ENCODE results near the gene RNPEPL1. TPM values are rescaled to one million over a fixed set of nuclear protein-coding genes. Genes with fewer than 3 reads are reported as not detected.

The RNPEPL1 gene
- total RNA-seq, 2 donors from 2014 or later = 74.0 to 77.3 TPM

GRCh38 chr2:240588669-240589068, 20.4 kb downstream of the RNPEPL1 start:
- ATAC-seq (replicated peaks in 1 of 2) = no peak

GRCh38 chr2:240589375-240589774, 21.1 kb downstream of the RNPEPL1 start:
- Mint-ChIP-seq H3K36me3 (ENCODE audit: insufficient read depth in 2 of 2) (no peaks in the 10 kb centered on the region), H3K9me3 (no peaks in the 10 kb centered on the region), H3K27ac (no peak overlapping the region), H3K4me1 (ENCODE audit: low read depth) (peaks cover 28% of the 10 kb centered on the region), H3K4me3 (no peak overlapping the region), H3K27me3 (ENCODE audit: low read depth) (no peaks in the 10 kb centered on the region)
- DNase-seq (no peak), ATAC-seq (replicated peaks in 1 of 2) (no peak)

More at GRCh38 chr2:240588669-240589068, 20.4 kb downstream of the RNPEPL1 start:
- Mint-ChIP-seq H3K9me3 (no peaks in the 10 kb centered on the region), H3K4me1 (ENCODE audit: low read depth) (peaks cover 33% of the 10 kb centered on the region), H3K36me3 (ENCODE audit: insufficient read depth in 2 of 2) (no peaks in the 10 kb centered on the region), H3K4me3 (peak overlapping the region; percentile 76 to 95), H3K27ac (peak overlapping the region; percentile 26), H3K27me3 (ENCODE audit: low read depth) (no peaks in the 10 kb centered on the region)
- no peak for DNase-seq

- DNase-seq = no peak
- Mint-ChIP-seq H3K27ac (no peak overlapping the region), H3K9me3 (no peaks in the 10 kb centered on the region), H3K4me1 (ENCODE audit: low read depth) (peaks cover 22% of the 10 kb centered on the region), H3K36me3 (ENCODE audit: insufficient read depth in 2 of 2) (no peaks in the 10 kb centered on the region), H3K4me3 (no peak overlapping the region), H3K27me3 (ENCODE audit: low read depth) (no peaks in the 10 kb centered on the region)
- no peak for ATAC-seq (replicated peaks in 1 of 2)
Observed at GRCh38 chr2:240589850-240590525, 21.7 kb downstream of the RNPEPL1 start.

- no peak overlapping the region for H3K4me3 Mint-ChIP-seq
- no peaks in the 10 kb centered on the region for H3K9me3 Mint-ChIP-seq
- no peak overlapping the region for H3K27ac Mint-ChIP-seq
- no peak for DNase-seq
- ATAC-seq (replicated peaks in 1 of 2) = no peak
- no peaks in the 10 kb centered on the region for H3K36me3 Mint-ChIP-seq (ENCODE audit: insufficient read depth in 2 of 2)
- H3K4me1 Mint-ChIP-seq (ENCODE audit: low read depth) = peaks cover 21% of the 10 kb centered on the region
- H3K27me3 Mint-ChIP-seq (ENCODE audit: low read depth) = no peaks in the 10 kb centered on the region
Observed at GRCh38 chr2:240590681-240591111, 22.4 kb downstream of the RNPEPL1 start.

GRCh38 chr2:240591226-240591625, 22.9 kb downstream of the RNPEPL1 start:
- H3K9me3 Mint-ChIP-seq = no peaks in the 10 kb centered on the region
- no peak for ATAC-seq (replicated peaks in 1 of 2)

GRCh38 chr2:240591784-240592183, 23.5 kb downstream of the RNPEPL1 start:
- peaks cover 21% of the 10 kb centered on the region for H3K4me1 Mint-ChIP-seq (ENCODE audit: low read depth)
- no peak overlapping the region for H3K4me3 Mint-ChIP-seq
- H3K27ac Mint-ChIP-seq = no peak overlapping the region
- no peaks in the 10 kb centered on the region for H3K27me3 Mint-ChIP-seq (ENCODE audit: low read depth)
- ATAC-seq (replicated peaks in 1 of 2) = no peak
- DNase-seq = no peak
- H3K36me3 Mint-ChIP-seq (ENCODE audit: insufficient read depth in 2 of 2) = no peaks in the 10 kb centered on the region
- H3K9me3 Mint-ChIP-seq = no peaks in the 10 kb centered on the region

More at GRCh38 chr2:240591226-240591625, 22.9 kb downstream of the RNPEPL1 start:
- H3K27ac Mint-ChIP-seq = no peak overlapping the region
- H3K36me3 Mint-ChIP-seq (ENCODE audit: insufficient read depth in 2 of 2) = no peaks in the 10 kb centered on the region
- DNase-seq = no peak
- peaks cover 21% of the 10 kb centered on the region for H3K4me1 Mint-ChIP-seq (ENCODE audit: low read depth)
- H3K4me3 Mint-ChIP-seq = no peak overlapping the region
- H3K27me3 Mint-ChIP-seq (ENCODE audit: low read depth) = no peaks in the 10 kb centered on the region

- Mint-ChIP-seq H3K36me3 (ENCODE audit: insufficient read depth in 2 of 2) (no peaks in the 10 kb centered on the region), H3K27me3 (ENCODE audit: low read depth) (no peaks in the 10 kb centered on the region), H3K9me3 (no peaks in the 10 kb centered on the region), H3K27ac (no peak overlapping the region), H3K4me3 (no peak overlapping the region), H3K4me1 (ENCODE audit: low read depth) (peaks cover 11% of the 10 kb centered on the region)
- DNase-seq = no peak
- ATAC-seq (replicated peaks in 1 of 2) = no peak
Observed at GRCh38 chr2:240593026-240593702, 24.9 kb downstream of the RNPEPL1 start.

- DNase-seq = no peak
- no peaks in the 10 kb centered on the region for H3K36me3 Mint-ChIP-seq (ENCODE audit: insufficient read depth in 2 of 2)
Observed at GRCh38 chr2:240593703-240594451, 25.6 kb downstream of the RNPEPL1 start.

GRCh38 chr2:240594511-240595380, 26.5 kb downstream of the RNPEPL1 start:
- H3K4me3 Mint-ChIP-seq = no peak overlapping the region
- no peak overlapping the region for H3K27ac Mint-ChIP-seq
- H3K36me3 Mint-ChIP-seq (ENCODE audit: insufficient read depth in 2 of 2) = no peaks in the 10 kb centered on the region
- no peaks in the 10 kb centered on the region for H3K27me3 Mint-ChIP-seq (ENCODE audit: low read depth)
- no peak for DNase-seq
- H3K9me3 Mint-ChIP-seq = no peaks in the 10 kb centered on the region
- H3K4me1 Mint-ChIP-seq (ENCODE audit: low read depth) = no peaks in the 10 kb centered on the region
- ATAC-seq (replicated peaks in 1 of 2) = no peak

More at GRCh38 chr2:240593703-240594451, 25.6 kb downstream of the RNPEPL1 start:
- H3K4me1 Mint-ChIP-seq (ENCODE audit: low read depth) = peaks cover 3% of the 10 kb centered on the region
- no peaks in the 10 kb centered on the region for H3K9me3 Mint-ChIP-seq
- no peaks in the 10 kb centered on the region for H3K27me3 Mint-ChIP-seq (ENCODE audit: low read depth)
- H3K4me3 Mint-ChIP-seq = no peak overlapping the region
- no peak for ATAC-seq (replicated peaks in 1 of 2)
- no peak overlapping the region for H3K27ac Mint-ChIP-seq

- DNase-seq (peak; percentile 58 to 65), ATAC-seq (replicated peaks in 1 of 2) (peak; percentile 40 to 66)
- Mint-ChIP-seq H3K27ac (no peak overlapping the region), H3K27me3 (ENCODE audit: low read depth) (no peaks in the 10 kb centered on the region), H3K4me3 (no peak overlapping the region), H3K4me1 (ENCODE audit: low read depth) (no peaks in the 10 kb centered on the region), H3K9me3 (no peaks in the 10 kb centered on the region), H3K36me3 (ENCODE audit: insufficient read depth in 2 of 2) (no peaks in the 10 kb centered on the region)
Observed at GRCh38 chr2:240595381-240596079, 27.2 kb downstream of the RNPEPL1 start.

- H3K36me3 Mint-ChIP-seq (ENCODE audit: insufficient read depth in 2 of 2) = no peaks in the 10 kb centered on the region
- H3K4me3 Mint-ChIP-seq = no peak overlapping the region
- no peaks in the 10 kb centered on the region for H3K9me3 Mint-ChIP-seq
- H3K27me3 Mint-ChIP-seq (ENCODE audit: low read depth) = no peaks in the 10 kb centered on the region
- no peaks in the 10 kb centered on the region for H3K4me1 Mint-ChIP-seq (ENCODE audit: low read depth)
- H3K27ac Mint-ChIP-seq = no peak overlapping the region
- DNase-seq (no peak), ATAC-seq (replicated peaks in 1 of 2) (no peak)
Observed at GRCh38 chr2:240596080-240596460, 27.8 kb downstream of the RNPEPL1 start.

- no peaks in the 10 kb centered on the region for H3K4me1 Mint-ChIP-seq (ENCODE audit: low read depth)
- H3K27ac Mint-ChIP-seq = no peak overlapping the region
- ATAC-seq (replicated peaks in 1 of 2) = no peak
Observed at GRCh38 chr2:240596491-240596931, 28.2 kb downstream of the RNPEPL1 start.

More at GRCh38 chr2:240596491-240596931, 28.2 kb downstream of the RNPEPL1 start:
- H3K9me3 Mint-ChIP-seq = no peaks in the 10 kb centered on the region
- no peak overlapping the region for H3K4me3 Mint-ChIP-seq
- H3K36me3 Mint-ChIP-seq (ENCODE audit: insufficient read depth in 2 of 2) = no peaks in the 10 kb centered on the region
- no peak for DNase-seq
- no peaks in the 10 kb centered on the region for H3K27me3 Mint-ChIP-seq (ENCODE audit: low read depth)
